ENCODE measurements around the gene FAM3D.
"Not testable (repeated sequence)": the region's sequence is repeated elsewhere in the genome, so short reads cannot be mapped to it uniquely, and the experiment has no call there.

Gene FAM3D

GRCh38 chr3:58696093-58696492 is 29.5 kb upstream of the FAM3D start:
- H3K27me3 ChIP-seq (ENCODE audit: insufficient read depth, low read length, poor library complexity, severe bottlenecking), result no peaks in the 10 kb centered on the region
- H3K4me2 ChIP-seq (ENCODE audit: low read depth, low read length, poor library complexity, severe bottlenecking), result peak overlapping the region; percentile 4
- H3K36me3 ChIP-seq (ENCODE audit: insufficient read depth, low read length), result no peaks in the 10 kb centered on the region
- peaks cover 18% of the 10 kb centered on the region for H3K4me1 ChIP-seq (ENCODE audit: insufficient read depth, low read length, poor library complexity, severe bottlenecking)
- TF ChIP-seq CTCF (conservative IDR thresholded peaks at IDR 0.05; ENCODE audit: low read length) (no peak), EZH2phosphoT487 (IDR thresholded peaks at IDR 0.05; ENCODE audit: borderline replicate concordance) (no peak)
- no peaks in the 10 kb centered on the region for H3K9me2 ChIP-seq (replicated peaks; ENCODE audit: low read depth, low read length)
- H3K9me3 ChIP-seq (ENCODE audit: insufficient read depth, low read depth, low read length), result peaks cover 10% of the 10 kb centered on the region; the same call in 1 of the 2 replicates
- no peaks in the 10 kb centered on the region for H3F3A ChIP-seq (ENCODE audit: low read depth)
- no peaks in the 10 kb centered on the region for H4K20me1 ChIP-seq (ENCODE audit: insufficient read depth, low read length, poor library complexity, severe bottlenecking)
- no peak overlapping the region for H2AFZ ChIP-seq (ENCODE audit: low read length)
- H3K79me2 ChIP-seq (ENCODE audit: insufficient read depth, low read length), result no peaks in the 10 kb centered on the region
- no peak overlapping the region for H3K4me3 ChIP-seq (ENCODE audit: low read length, poor library complexity, severe bottlenecking)
- H3K9ac ChIP-seq (ENCODE audit: low read depth, low read length, poor library complexity, severe bottlenecking), result no peak overlapping the region

GRCh38 chr3:58695284-58695683 is 28.7 kb upstream of the FAM3D start:
- not testable (repeated sequence) for H3K4me3 ChIP-seq (ENCODE audit: low read length, poor library complexity, severe bottlenecking); H3K27me3 ChIP-seq (ENCODE audit: insufficient read depth, low read length, poor library complexity, severe bottlenecking); H2AFZ ChIP-seq (ENCODE audit: low read length); H3K36me3 ChIP-seq (ENCODE audit: insufficient read depth, low read length); H3K4me2 ChIP-seq (ENCODE audit: low read depth, low read length, poor library complexity, severe bottlenecking); H3K9me2 ChIP-seq (replicated peaks; ENCODE audit: low read depth, low read length); H3F3A ChIP-seq (ENCODE audit: low read depth); H3K79me2 ChIP-seq (ENCODE audit: insufficient read depth, low read length); H3K9ac ChIP-seq (ENCODE audit: low read depth, low read length, poor library complexity, severe bottlenecking); H4K20me1 ChIP-seq (ENCODE audit: insufficient read depth, low read length, poor library complexity, severe bottlenecking)
- Histone ChIP-seq H3K9me3 (ENCODE audit: insufficient read depth, low read depth, low read length) (peaks cover 13% of the 10 kb centered on the region; the same call in 1 of the 2 replicates), H3K4me1 (ENCODE audit: insufficient read depth, low read length, poor library complexity, severe bottlenecking) (peaks cover 12% of the 10 kb centered on the region)

- Histone ChIP-seq H2AFZ (ENCODE audit: low read length) (no peak overlapping the region), H3K9me2 (replicated peaks; ENCODE audit: low read depth, low read length) (no peaks in the 10 kb centered on the region), H3K4me3 (ENCODE audit: low read length, poor library complexity, severe bottlenecking) (no peak overlapping the region), H3F3A (ENCODE audit: low read depth) (no peaks in the 10 kb centered on the region), H3K36me3 (ENCODE audit: insufficient read depth, low read length) (no peaks in the 10 kb centered on the region), H3K27me3 (ENCODE audit: insufficient read depth, low read length, poor library complexity, severe bottlenecking) (no peaks in the 10 kb centered on the region), H3K9me3 (ENCODE audit: insufficient read depth, low read depth, low read length) (peaks cover 13% of the 10 kb centered on the region; the same call in 1 of the 2 replicates), H3K79me2 (ENCODE audit: insufficient read depth, low read length) (no peaks in the 10 kb centered on the region), H3K4me1 (ENCODE audit: insufficient read depth, low read length, poor library complexity, severe bottlenecking) (peaks cover 12% of the 10 kb centered on the region), H3K9ac (ENCODE audit: low read depth, low read length, poor library complexity, severe bottlenecking) (no peak overlapping the region), H3K4me2 (ENCODE audit: low read depth, low read length, poor library complexity, severe bottlenecking) (no peak overlapping the region), H4K20me1 (ENCODE audit: insufficient read depth, low read length, poor library complexity, severe bottlenecking) (no peaks in the 10 kb centered on the region)
- TF ChIP-seq CTCF (conservative IDR thresholded peaks at IDR 0.05; ENCODE audit: low read length), result no peak
- no peak for TF ChIP-seq EZH2phosphoT487 (IDR thresholded peaks at IDR 0.05; ENCODE audit: borderline replicate concordance)
Measured at GRCh38 chr3:58693940-58694850, 27.6 kb upstream of the FAM3D start.

Data from Loucy (cell line).